GM12892 (cell line): ENCODE data around the gene EFCAB12.

Experiments used
- POLR2A ChIP-seq: IDR thresholded peaks from 2 replicates; pipeline ENCODE4 v1.6.1; 2011; ENCODE audit warnings: low read depth, low read length, control low read depth
- TAF1 ChIP-seq: IDR thresholded peaks from 2 replicates; pipeline ENCODE4 v1.6.1; 2011; ENCODE audit warnings: low read depth, mild to moderate bottlenecking, control low read depth, low read length, borderline replicate concordance

- TF ChIP-seq POLR2A (no peak), TAF1 (no peak)
These were observed 10.1 kb downstream of the EFCAB12 start for GRCh38 chr3:129418041-129418973.
